Measurements from ENCODE around the gene CCDC12. TPM values are rescaled to one million over a fixed set of nuclear protein-coding genes. Genes with fewer than 3 reads are reported as not detected.

CCDC12 gene
- total and polyA plus RNA-seq, 2 of the 13 experiments (the other 11 are each of a cell fraction or from before 2014, with no cell fraction given), result 30.1 to 49.5 TPM

DNA sequence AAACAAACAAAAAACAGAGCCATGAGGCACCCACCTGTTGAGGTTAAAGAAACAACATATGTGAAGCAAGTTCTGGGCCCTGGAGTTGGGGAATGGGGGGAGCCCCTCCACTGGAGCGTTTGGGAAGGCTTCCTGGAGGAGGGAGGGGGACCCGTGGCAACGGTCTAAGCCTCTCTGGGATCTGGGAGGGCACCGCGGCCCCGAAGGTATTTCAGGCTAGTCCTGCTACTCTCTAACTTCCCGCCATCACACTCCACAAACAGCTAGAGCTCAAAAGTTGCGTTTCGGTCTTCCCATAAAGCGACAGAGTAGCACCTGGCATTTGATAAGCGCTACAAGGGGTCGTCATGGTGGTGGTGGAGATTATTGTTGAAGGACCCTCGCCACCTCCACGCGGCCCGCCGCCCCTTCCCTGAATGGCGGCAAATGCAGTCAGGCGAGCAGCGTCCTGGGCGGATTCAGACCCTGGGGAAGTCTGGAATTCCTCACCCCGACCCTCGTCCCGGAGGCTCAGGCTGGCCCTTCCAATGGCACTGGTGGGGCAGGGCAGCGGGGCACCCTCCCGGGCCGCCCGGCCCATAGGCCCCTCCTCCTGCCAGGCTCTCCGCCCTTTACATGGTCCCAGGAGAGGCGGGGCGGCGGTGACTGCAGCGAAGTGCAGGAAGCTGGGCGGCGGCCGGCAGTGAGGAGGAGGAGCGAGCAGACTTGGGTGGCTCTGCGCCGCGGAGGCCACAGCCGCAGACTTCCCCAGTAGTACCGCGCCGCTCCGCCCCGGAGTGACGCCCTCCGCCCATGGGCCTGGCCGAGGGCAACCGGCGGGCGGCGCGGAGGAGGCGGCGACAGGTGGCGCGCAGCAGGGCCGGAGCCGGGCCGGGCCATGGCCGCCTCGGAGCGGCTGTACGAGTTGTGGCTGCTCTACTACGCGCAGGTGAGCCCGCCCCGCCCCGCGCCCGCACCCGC is 2.7 kb upstream of the CCDC12 start, which contains the start of gene NBEAL2 (continued):
- TF ChIP-seq CHD2 (IDR thresholded peaks at IDR 0.05; ENCODE audit: low read depth, low read length) (no peak), PHF5A (CRISPR knock-in tag; IDR thresholded peaks at IDR 0.05; ENCODE audit: low read depth, unreplicated experiment) (no peak), CEBPB (IDR thresholded peaks at IDR 0.05; ENCODE audit: borderline replicate concordance, low read depth, low read length) (no peak), TMF1 (CRISPR knock-in tag; IDR thresholded peaks at IDR 0.05; ENCODE audit: low read depth) (peak; percentile 74; the same call in 1 of the 2 replicates), ZNF232 (CRISPR knock-in tag; IDR thresholded peaks at IDR 0.05; ENCODE audit: borderline replicate concordance) (peak; percentile 56; the same call in 1 of the 2 replicates), NFKBIZ (CRISPR knock-in tag; IDR thresholded peaks at IDR 0.05) (no peak), ARNT (IDR thresholded peaks at IDR 0.05) (no peak), TSC22D2 (CRISPR knock-in tag; IDR thresholded peaks at IDR 0.05; ENCODE audit: borderline replicate concordance) (no peak), RFX5 (IDR thresholded peaks at IDR 0.05; ENCODE audit: low read depth, low read length) (no peak), KLF6 (CRISPR knock-in tag; IDR thresholded peaks at IDR 0.05) (0 out of 2 replicates have a peak, but pooled peaks have one; percentile 26), CHCHD3 (CRISPR knock-in tag; IDR thresholded peaks at IDR 0.05) (0 out of 2 replicates have a peak, but pooled peaks have one; percentile 10), NFKB2 (CRISPR knock-in tag; IDR thresholded peaks at IDR 0.05; ENCODE audit: borderline replicate concordance) (peak; percentile 88; the same call in 1 of the 2 replicates), RAD51 (IDR thresholded peaks at IDR 0.05; ENCODE audit: borderline replicate concordance) (no peak), POLR2AphosphoS5 (IDR thresholded peaks at IDR 0.05; ENCODE audit: low read depth, low read length) (peak; percentile 63), ZNF333 (CRISPR knock-in tag; IDR thresholded peaks at IDR 0.05; ENCODE audit: borderline replicate concordance) (no peak), MYNN (CRISPR knock-in tag; IDR thresholded peaks at IDR 0.05; ENCODE audit: low read depth) (no peak), MAX (IDR thresholded peaks at IDR 0.05) (peak; percentile 59), CBX2 (IDR thresholded peaks at IDR 0.05; ENCODE audit: low read depth, low read length) (no peak), CBX2 (CRISPR knock-in tag; IDR thresholded peaks at IDR 0.05; ENCODE audit: low read depth) (no peak), AHR (CRISPR knock-in tag; IDR thresholded peaks at IDR 0.05) (no peak; the same call in 1 of the 2 replicates), ZNF563 (CRISPR knock-in tag; IDR thresholded peaks at IDR 0.05) (no peak; the same call in 1 of the 2 replicates), ZNF7 (CRISPR knock-in tag; IDR thresholded peaks at IDR 0.05) (no peak), CAMTA2 (CRISPR knock-in tag; IDR thresholded peaks at IDR 0.05; ENCODE audit: borderline replicate concordance) (no peak), NFYC (CRISPR knock-in tag; IDR thresholded peaks at IDR 0.05) (no peak), ZNF20 (CRISPR knock-in tag; IDR thresholded peaks at IDR 0.05) (no peak), FOXP1 (IDR thresholded peaks at IDR 0.05) (no peak), FOXP1 (CRISPR knock-in tag; IDR thresholded peaks at IDR 0.05) (no peak)
- TF ChIP-seq, protein P1, sequence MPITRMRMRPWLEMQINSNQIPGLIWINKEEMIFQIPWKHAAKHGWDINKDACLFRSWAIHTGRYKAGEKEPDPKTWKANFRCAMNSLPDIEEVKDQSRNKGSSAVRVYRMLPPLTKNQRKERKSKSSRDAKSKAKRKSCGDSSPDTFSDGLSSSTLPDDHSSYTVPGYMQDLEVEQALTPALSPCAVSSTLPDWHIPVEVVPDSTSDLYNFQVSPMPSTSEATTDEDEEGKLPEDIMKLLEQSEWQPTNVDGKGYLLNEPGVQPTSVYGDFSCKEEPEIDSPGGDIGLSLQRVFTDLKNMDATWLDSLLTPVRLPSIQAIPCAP (CRISPR knock-in tag; IDR thresholded peaks at IDR 0.05; ENCODE audit: low read depth), result no peak
- TF ChIP-seq, protein P2, sequence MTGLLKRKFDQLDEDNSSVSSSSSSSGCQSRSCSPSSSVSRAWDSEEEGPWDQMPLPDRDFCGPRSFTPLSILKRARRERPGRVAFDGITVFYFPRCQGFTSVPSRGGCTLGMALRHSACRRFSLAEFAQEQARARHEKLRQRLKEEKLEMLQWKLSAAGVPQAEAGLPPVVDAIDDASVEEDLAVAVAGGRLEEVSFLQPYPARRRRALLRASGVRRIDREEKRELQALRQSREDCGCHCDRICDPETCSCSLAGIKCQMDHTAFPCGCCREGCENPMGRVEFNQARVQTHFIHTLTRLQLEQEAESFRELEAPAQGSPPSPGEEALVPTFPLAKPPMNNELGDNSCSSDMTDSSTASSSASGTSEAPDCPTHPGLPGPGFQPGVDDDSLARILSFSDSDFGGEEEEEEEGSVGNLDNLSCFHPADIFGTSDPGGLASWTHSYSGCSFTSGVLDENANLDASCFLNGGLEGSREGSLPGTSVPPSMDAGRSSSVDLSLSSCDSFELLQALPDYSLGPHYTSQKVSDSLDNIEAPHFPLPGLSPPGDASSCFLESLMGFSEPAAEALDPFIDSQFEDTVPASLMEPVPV (CRISPR knock-in tag; IDR thresholded peaks at IDR 0.05), result 0 out of 2 replicates have a peak, but pooled peaks have one; percentile 16
- TF ChIP-seq, protein P3, sequence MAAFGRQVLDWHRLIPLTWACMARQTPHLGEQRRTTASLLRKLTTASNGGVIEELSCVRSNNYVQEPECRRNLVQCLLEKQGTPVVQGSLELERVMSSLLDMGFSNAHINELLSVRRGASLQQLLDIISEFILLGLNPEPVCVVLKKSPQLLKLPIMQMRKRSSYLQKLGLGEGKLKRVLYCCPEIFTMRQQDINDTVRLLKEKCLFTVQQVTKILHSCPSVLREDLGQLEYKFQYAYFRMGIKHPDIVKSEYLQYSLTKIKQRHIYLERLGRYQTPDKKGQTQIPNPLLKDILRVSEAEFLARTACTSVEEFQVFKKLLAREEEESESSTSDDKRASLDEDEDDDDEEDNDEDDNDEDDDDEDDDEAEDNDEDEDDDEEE (CRISPR knock-in tag; IDR thresholded peaks at IDR 0.05), result peak; percentile 81; the same call in 1 of the 2 replicates
